ENCODE results near the gene ZNF280B. TPM values are rescaled to one million over a fixed set of nuclear protein-coding genes. Genes with fewer than 3 reads are reported as not detected.

The ZNF280B gene
- total RNA-seq, 4 donors from 2014 or later: under 0.01 to 3.8 (median 0.88) TPM; not detected in 1

DNA sequence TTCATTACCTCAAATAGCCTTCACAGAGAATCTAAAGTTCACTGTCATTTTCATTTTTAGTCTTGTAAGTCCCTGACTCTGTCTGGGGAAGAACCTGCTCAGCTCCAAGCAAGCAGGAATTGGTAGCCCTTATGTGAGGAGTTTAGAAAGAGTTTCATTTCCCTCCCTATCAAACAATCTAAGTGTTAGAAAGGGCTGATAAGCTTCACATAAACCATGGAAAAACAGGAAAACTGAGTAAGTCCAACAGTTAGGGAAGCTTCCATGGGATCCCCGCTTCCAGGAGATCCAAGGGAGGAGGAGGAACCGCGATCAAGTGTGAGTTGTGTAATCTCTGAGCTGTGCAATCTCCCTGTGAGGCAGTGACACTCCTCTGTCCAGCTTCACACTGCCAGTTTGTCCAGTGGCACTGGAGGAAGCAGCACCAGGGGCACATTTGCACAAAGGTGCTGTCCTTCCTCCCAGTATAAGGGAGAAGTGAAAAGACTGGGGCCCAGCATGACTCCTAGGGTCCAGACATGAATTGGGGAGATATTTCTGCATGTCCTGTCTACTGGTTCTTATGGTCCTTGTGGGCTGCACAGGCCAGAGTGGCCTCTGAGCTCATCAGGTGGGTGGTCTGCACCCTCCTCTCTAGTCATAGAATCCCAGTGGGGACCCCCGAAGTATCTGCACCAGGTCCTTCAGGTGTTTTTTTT, 46.2 kb upstream of the ZNF280B start:
- no peaks in the 10 kb centered on the region for H3K36me3 ChIP-seq
- no peaks in the 10 kb centered on the region for H3K9me3 ChIP-seq
- H3K27ac ChIP-seq: no peak overlapping the region
- no peaks in the 10 kb centered on the region for H3K4me1 ChIP-seq
- intact Hi-C loops (cut with DNase I; ENCODE audit: low total_unique reads): no loop called here
- TF ChIP-seq, protein P1, sequence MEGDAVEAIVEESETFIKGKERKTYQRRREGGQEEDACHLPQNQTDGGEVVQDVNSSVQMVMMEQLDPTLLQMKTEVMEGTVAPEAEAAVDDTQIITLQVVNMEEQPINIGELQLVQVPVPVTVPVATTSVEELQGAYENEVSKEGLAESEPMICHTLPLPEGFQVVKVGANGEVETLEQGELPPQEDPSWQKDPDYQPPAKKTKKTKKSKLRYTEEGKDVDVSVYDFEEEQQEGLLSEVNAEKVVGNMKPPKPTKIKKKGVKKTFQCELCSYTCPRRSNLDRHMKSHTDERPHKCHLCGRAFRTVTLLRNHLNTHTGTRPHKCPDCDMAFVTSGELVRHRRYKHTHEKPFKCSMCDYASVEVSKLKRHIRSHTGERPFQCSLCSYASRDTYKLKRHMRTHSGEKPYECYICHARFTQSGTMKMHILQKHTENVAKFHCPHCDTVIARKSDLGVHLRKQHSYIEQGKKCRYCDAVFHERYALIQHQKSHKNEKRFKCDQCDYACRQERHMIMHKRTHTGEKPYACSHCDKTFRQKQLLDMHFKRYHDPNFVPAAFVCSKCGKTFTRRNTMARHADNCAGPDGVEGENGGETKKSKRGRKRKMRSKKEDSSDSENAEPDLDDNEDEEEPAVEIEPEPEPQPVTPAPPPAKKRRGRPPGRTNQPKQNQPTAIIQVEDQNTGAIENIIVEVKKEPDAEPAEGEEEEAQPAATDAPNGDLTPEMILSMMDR (IDR thresholded peaks at IDR 0.05): no peak
- TF ChIP-seq POLR2A (IDR thresholded peaks at IDR 0.05): no peak
- no peak for DNase-seq
- no peaks in the 10 kb centered on the region for H3K27me3 ChIP-seq
- H3K4me3 ChIP-seq: no peak overlapping the region

- H3K27ac ChIP-seq: no peak overlapping the region
- H3K27me3 ChIP-seq: no peaks in the 10 kb centered on the region
- intact Hi-C loops (cut with DNase I; ENCODE audit: low total_unique reads): no loop called here
- TF ChIP-seq, protein P1 (IDR thresholded peaks at IDR 0.05): no peak
- TF ChIP-seq POLR2A (IDR thresholded peaks at IDR 0.05): no peak
- H3K9me3 ChIP-seq: no peaks in the 10 kb centered on the region
- H3K36me3 ChIP-seq: no peaks in the 10 kb centered on the region
- no peak for DNase-seq
- H3K4me1 ChIP-seq: no peaks in the 10 kb centered on the region
- H3K4me3 ChIP-seq: no peak overlapping the region
Measured at GRCh38 chr22:22553735-22554586, 45.4 kb upstream of the ZNF280B start.

- no peak for DNase-seq
Measured at GRCh38 chr22:22553141-22553540, 44.6 kb upstream of the ZNF280B start.

DNA sequence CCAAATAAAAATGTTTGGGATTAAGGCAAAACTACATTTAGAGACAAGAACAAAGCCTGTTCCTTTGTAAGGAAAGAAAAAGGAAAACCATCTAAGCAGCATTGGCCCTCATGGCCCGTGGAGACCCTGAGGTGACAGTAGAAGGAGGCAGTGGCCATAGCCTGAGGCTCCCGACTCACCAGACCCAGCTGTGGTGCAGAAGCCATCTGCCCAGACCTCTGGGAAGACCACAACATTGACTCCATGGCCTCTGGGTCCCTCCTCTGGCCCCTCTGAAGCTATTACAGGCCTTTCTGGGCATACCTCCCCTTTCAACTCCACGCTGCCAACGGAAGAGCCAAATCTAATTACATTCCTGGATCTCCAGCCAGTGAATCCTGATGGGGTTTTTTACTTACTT, 44.1 kb upstream of the ZNF280B start:
- Histone ChIP-seq H3K4me3 (no peak overlapping the region), H3K27me3 (no peaks in the 10 kb centered on the region), H3K4me1 (no peaks in the 10 kb centered on the region), H3K36me3 (no peaks in the 10 kb centered on the region), H3K9me3 (no peaks in the 10 kb centered on the region), H3K27ac (no peak overlapping the region)
- no peak for TF ChIP-seq POLR2A (IDR thresholded peaks at IDR 0.05)
- TF ChIP-seq, protein P1 (IDR thresholded peaks at IDR 0.05): no peak
- DNase-seq: no peak
- intact Hi-C loops (cut with DNase I; ENCODE audit: low total_unique reads): no loop called here

More at GRCh38 chr22:22553141-22553540, 44.6 kb upstream of the ZNF280B start:
- Histone ChIP-seq H3K4me1 (no peaks in the 10 kb centered on the region), H3K4me3 (no peak overlapping the region), H3K36me3 (no peaks in the 10 kb centered on the region), H3K27ac (no peak overlapping the region), H3K27me3 (no peaks in the 10 kb centered on the region), H3K9me3 (no peaks in the 10 kb centered on the region)
- intact Hi-C loops (cut with DNase I; ENCODE audit: low total_unique reads): no loop called here
- no peak for TF ChIP-seq POLR2A (IDR thresholded peaks at IDR 0.05)

GRCh38 chr22:22550789-22551434, 42.4 kb upstream of the ZNF280B start:
- Histone ChIP-seq H3K27me3 (no peaks in the 10 kb centered on the region), H3K9me3 (no peaks in the 10 kb centered on the region), H3K4me3 (no peak overlapping the region), H3K36me3 (no peaks in the 10 kb centered on the region), H3K27ac (no peak overlapping the region), H3K4me1 (no peaks in the 10 kb centered on the region)
- intact Hi-C loops (cut with DNase I; ENCODE audit: low total_unique reads): no loop called here
- TF ChIP-seq, protein P1 (IDR thresholded peaks at IDR 0.05): no peak
- TF ChIP-seq POLR2A (IDR thresholded peaks at IDR 0.05): no peak
- no peak for DNase-seq

All from uterus (tissue), 4 donors.